Prostate gland (tissue), 2 donors: ENCODE data around the gene TECR.

Experiments used
- POLR2A ChIP-seq: fragments of 450-650 bp; IDR thresholded peaks from one replicate; pipeline ENCODE4 v1.6.1; 2016; ENCODE audit warnings: antibody characterized with exemption, mild to moderate bottlenecking
- TF ChIP-seq, protein P1 (sequence below), 4 experiments: fragments of 200-600 bp in 2 of 4; fragments of 450-650 bp in 2 of 4; sonication (generic) in 2 of 4; IDR thresholded peaks; 1 replicate in 3 of 4; 2 replicates in 1 of 4; pipeline ENCODE4 v1.5.1; 2016 to 2019; ENCODE audit warnings: antibody characterized with exemption in 4 of 4, mild to moderate bottlenecking in 2 of 4, moderate library complexity in 2 of 4

DNA sequence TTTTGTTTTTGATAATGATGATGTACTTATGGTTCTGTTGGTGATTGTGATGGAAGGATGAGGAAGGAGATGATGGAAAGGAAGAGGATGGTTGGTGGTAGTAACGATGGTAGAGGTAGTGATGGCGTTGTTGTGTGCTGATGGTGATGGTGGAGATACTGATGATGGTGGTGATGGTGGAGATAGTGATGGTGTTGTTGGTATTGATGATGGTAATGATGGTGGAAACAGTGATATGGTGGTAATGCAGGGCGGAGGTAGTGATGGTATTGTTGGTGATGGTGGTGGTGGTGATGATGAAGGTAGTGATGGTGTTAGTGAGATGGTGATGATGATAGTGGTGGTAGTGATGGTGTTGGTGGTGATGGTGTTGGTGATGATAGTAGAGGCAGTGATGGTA is 66.2 kb downstream of the TECR start:
- TF ChIP-seq POLR2A: no peak
- TF ChIP-seq, protein P1, sequence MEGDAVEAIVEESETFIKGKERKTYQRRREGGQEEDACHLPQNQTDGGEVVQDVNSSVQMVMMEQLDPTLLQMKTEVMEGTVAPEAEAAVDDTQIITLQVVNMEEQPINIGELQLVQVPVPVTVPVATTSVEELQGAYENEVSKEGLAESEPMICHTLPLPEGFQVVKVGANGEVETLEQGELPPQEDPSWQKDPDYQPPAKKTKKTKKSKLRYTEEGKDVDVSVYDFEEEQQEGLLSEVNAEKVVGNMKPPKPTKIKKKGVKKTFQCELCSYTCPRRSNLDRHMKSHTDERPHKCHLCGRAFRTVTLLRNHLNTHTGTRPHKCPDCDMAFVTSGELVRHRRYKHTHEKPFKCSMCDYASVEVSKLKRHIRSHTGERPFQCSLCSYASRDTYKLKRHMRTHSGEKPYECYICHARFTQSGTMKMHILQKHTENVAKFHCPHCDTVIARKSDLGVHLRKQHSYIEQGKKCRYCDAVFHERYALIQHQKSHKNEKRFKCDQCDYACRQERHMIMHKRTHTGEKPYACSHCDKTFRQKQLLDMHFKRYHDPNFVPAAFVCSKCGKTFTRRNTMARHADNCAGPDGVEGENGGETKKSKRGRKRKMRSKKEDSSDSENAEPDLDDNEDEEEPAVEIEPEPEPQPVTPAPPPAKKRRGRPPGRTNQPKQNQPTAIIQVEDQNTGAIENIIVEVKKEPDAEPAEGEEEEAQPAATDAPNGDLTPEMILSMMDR (IDR thresholded peaks at IDR 0.05): no peak
